ENCODE data around the gene DIDO1. TPM values are rescaled to one million over a fixed set of nuclear protein-coding genes. Genes with fewer than 3 reads are reported as not detected.

DIDO1 gene
- total RNA-seq, 3 donors from 2014 or later, result 44.9 to 49.9 (median 47.4) TPM

DNA sequence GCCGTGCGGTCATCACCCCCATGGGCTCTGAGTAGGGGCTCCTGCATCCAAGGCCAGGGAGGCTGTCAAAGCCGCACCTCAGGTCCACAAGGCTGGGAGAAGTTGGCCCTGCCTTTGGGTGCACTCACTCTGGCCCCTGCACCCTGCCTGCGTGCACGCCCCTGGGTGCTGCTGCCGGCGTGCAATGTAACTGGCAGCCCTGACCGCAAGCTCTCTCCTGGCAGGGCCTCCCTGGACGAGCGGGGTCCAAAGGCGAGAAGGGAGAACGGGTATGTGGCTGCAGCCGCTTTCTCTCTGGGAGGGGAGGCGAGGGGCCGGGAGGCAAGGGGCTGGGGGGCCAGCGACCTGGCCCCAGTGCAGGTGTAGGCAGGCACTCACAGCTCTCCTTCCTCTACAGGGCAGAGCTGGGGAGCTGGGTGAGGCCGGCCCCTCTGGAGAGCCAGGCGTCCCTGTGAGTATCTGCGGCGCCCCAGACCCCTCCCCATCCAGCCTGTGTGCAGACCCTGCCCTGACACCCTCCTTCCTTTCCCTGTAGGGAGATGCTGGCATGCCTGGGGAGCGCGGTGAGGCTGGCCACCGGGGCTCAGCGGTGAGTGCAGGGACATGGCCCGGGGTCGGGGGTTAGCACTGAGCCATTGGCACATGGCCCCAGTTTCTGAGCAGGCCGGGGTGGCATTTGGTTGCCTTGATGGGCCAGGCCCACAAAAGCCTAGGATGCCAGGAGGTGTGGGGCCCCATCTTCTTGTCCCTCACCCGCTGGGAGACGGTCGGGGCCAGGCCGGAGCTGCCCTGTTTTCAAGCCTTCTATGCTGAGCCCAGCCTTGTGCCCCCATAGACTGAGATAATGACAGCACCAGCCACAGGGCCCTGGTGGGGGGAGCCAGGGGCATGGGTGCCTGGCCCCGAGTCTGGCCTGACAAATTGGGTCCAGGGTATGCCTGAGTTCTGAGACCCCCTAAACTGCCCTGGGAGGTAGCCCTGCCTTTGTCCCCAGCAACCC is 96.8 kb downstream of the DIDO1 start:
- Mint-ChIP-seq H3K36me3 (ENCODE audit: insufficient read depth) (no peaks in the 10 kb centered on the region), H3K4me3 (no peak overlapping the region), H3K4me1 (ENCODE audit: low read depth) (peaks cover 10% of the 10 kb centered on the region), H3K27me3 (ENCODE audit: low read depth) (no peaks in the 10 kb centered on the region), H3K9me3 (no peaks in the 10 kb centered on the region)
- no peak for DNase-seq
- no peak for ATAC-seq

- DNase-seq (no peak), ATAC-seq (no peak)
- Mint-ChIP-seq H3K9me3 (no peaks in the 10 kb centered on the region), H3K36me3 (ENCODE audit: insufficient read depth) (no peaks in the 10 kb centered on the region), H3K4me3 (no peak overlapping the region), H3K4me1 (ENCODE audit: low read depth) (peaks cover 10% of the 10 kb centered on the region), H3K27me3 (ENCODE audit: low read depth) (no peaks in the 10 kb centered on the region)
Measured at GRCh38 chr20:62828511-62829230, 97.6 kb downstream of the DIDO1 start.

GRCh38 chr20:62828051-62828450 is 98.3 kb downstream of the DIDO1 start:
- ATAC-seq (no peak), DNase-seq (no peak)
- Mint-ChIP-seq H3K4me1 (ENCODE audit: low read depth) (peaks cover 11% of the 10 kb centered on the region), H3K4me3 (no peak overlapping the region), H3K36me3 (ENCODE audit: insufficient read depth) (no peaks in the 10 kb centered on the region), H3K27me3 (ENCODE audit: low read depth) (no peaks in the 10 kb centered on the region), H3K9me3 (no peaks in the 10 kb centered on the region)

Other genes with a start within 250 kb of the DIDO1 start
- gene NTSR1, start 217.7 kb downstream of the DIDO1 start, total RNA-seq, result under 1 TPM in 1 of 3 donors, not detected in 2; 0.08 TPM
- 10 to 100 TPM; 14.5 to 18.3 (median 18.1) TPM for gene MRGBP, start 130.0 kb downstream of the DIDO1 start, total RNA-seq
- gene OGFR, start 121.7 kb downstream of the DIDO1 start, total RNA-seq, result 10 to 100 TPM; 45.8 to 57.9 (median 53.9) TPM
- gene COL9A3, start 109.5 kb downstream of the DIDO1 start, total RNA-seq, result under 1 TPM; 0.10 to 0.33 (median 0.21) TPM
- gene TCFL5, start 64.7 kb downstream of the DIDO1 start, total RNA-seq, result 1 to 10 TPM; 4.4 to 4.9 (median 4.5) TPM
- gene GID8, start 11.6 kb upstream of the DIDO1 start, total RNA-seq, result 10 to 100 TPM; 42.7 to 52.9 (median 47.4) TPM
- 10 to 100 TPM in 2 of 3 donors, 1 to 10 TPM in 1; 6.8 to 16.1 (median 13.3) TPM for gene SLC17A9, start 26.2 kb upstream of the DIDO1 start, total RNA-seq
- not detected for gene BHLHE23, start 80.5 kb upstream of the DIDO1 start, total RNA-seq

Measured in activated T-cell treated with anti-CD3 and anti-CD28 coated beads, Interleukin-2, amount 50 U/mL, for 4 hours (primary cell).